GM23248 (cell line): Measurements from ENCODE around the gene LRRC74A.

ENCODE experiments used
- EZH2 ChIP-seq: fragments of 200-600 bp; sonication (generic); IDR thresholded peaks from 2 replicates; pipeline ENCODE4 v1.6.1; 2018; ENCODE audit warnings: antibody characterized with exemption, mild to moderate bottlenecking; ENCODE audit not compliant: insufficient read depth, poor library complexity, severe bottlenecking
- EZH2phosphoT487 ChIP-seq: fragments of 200-600 bp; sonication (generic); IDR thresholded peaks from 2 replicates; pipeline ENCODE4 v1.6.1; 2018; ENCODE audit warnings: antibody characterized with exemption, moderate library complexity, mild to moderate bottlenecking, low read depth; ENCODE audit not compliant: insufficient read depth

GRCh38 chr14:76902591-76902990 is 76.4 kb downstream of the LRRC74A start:
- TF ChIP-seq EZH2 (no peak), EZH2phosphoT487 (no peak)
